GM21786 (cell line): ENCODE measurements around the gene SEMA3A.

Experiments
- ATAC-seq: cut with Tn5 transposase; IDR thresholded peaks from one replicate; pipeline ENCODE4 v1.9.1; 2021; ENCODE audit not compliant: unreplicated experiment

SEMA3A gene

DNA sequence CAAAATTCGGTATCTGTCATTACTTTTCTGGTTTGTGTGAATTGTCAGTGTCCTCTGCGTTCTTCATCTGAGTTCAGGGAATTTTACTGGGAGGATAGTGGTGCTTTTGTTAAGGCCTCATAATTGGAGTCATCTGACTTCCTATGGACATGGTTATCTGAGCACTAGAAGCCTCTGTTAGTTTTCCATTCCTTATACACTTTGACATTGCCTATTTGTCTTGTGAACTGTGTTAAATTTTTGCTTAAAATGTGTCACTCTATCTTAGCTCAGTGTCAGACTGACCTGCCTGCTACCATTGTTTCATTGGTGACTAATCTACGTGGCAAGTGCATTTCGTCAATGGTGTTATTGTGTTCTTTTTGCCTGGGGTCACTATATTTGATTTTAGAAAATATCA, 253.3 kb downstream of the SEMA3A start:
- ATAC-seq, result no peak

DNA sequence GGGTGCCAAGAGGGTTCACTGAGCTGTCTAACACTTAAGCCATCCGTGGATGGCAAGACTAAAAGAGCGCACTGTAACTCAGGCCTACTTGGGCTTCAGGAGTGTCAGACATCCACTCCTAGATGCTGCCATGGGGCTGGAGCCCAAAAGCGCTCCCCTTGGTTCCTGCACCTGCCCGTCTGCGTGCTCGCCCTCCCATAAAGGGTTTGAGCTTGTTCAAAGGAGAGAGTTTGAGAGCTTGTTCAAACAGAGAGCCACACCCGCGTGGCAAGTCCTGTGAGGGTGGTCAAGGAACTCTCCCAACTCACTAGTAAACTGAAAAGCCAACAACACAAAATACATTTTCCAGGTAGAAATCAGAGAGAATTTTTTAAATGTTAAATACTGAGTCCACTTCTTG, 256.7 kb downstream of the SEMA3A start:
- no peak for ATAC-seq

DNA sequence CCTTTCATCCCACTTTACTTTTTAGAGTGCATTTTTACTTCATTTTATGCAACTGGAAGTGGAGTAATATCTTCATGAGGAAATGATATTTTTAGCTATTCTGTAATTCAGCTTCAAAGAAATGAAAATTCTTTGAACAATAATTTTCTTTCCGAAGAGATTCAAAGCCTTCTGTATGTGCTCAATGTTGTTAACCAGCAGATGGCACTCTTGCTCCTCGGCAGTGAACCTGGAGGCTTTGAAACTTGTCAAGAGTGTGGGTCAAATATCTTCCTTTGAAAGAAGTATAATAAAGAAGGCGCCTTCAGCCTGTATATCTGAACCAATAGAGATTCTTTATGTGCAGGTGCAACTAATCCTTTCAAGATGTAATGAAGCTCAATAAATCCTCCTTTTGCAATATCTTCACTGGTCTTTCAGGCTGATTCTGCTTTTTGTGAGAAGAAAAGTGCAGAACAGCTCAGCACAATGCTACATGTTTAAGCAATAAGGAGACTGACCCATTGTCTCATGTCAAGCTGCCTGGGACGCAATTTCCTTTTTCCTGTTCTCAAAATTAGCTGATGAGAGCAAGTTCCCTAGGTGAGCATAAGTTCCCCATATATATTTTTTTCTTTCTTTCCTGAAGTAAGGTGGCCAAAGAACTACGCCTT, 258.4 kb downstream of the SEMA3A start:
- peak; percentile 83 for ATAC-seq

DNA sequence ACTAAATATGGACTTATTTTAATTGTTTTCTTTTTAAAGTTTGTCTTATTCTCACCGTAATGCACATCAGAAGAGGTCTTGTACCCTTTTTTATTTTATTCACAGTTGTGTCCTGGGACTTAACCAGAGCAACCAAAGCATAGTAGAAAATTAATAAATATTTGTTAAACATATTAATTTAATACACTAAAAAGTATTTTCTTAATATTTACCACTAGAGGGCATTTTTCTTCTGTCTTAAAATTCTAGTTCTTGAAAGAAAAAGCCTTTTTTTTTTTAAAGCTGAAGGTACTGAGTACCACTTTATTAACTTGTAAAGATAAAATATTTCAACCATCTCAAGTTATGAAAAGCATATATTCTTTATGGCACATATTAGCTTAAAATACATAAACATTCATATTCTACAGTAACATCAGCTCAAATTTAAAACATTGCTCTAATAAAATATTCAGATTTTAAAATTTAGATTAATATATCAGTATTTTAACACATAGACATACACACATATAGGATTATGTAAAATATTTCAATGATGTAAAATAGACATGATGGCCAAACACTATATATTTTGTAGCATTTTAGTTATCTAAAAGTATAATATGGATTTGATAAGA, 260.4 kb downstream of the SEMA3A start:
- no peak for ATAC-seq

DNA sequence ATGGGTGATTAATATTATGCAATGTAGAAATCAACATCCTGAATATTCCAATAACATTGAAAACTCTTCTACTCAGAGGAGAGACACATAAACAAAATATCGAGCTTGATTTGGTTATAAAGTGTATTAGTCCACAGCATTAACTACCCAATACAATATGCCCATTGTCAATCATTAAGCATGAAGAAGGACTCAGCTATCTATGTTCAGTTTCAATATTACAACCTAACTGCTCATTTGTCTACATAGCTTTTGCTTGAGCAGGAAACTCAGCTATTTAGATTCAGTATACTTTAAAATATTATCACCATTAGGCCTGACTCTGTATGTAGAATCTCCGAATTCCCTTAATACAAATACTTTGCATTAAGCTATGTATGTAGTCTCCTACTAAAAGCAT, 262.6 kb downstream of the SEMA3A start:
- no peak for ATAC-seq

DNA sequence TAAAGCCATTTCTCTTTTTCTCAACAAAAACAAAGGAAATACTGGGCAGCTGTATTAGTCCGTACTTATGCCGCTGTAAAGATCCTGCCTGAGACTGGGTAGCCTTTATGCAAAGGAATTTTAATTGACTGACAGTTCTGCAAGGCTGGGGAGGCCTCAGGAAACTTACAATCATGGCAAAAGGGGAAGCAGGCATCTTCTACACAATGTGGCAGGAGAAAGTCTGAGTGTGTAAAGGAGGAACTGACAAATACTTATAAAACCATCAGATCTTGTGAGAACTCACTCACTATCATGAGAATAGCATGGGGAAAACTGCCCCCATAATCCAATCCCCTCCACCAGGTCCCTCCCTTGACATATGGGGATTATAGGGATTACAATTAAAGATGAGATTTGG, 264.3 kb downstream of the SEMA3A start:
- ATAC-seq, result no peak

DNA sequence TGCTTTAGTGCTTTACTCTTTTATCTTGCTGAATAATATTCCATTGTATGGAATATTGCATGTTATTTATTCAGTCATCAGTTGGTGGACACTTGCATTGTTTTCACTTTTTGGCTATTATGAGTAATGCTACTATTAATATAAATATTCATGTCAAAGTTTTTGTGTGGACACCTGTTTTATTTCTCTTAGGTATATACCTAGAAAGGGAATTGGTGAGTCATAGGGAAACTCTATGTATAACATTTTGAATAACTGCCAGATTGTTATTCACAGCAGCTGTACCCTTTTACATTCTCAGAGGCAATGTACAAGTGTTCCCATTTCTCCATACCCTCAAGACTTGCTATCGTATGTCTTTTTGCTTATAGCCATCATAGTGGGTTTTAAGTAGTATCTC, 268.7 kb downstream of the SEMA3A start:
- no peak for ATAC-seq

DNA sequence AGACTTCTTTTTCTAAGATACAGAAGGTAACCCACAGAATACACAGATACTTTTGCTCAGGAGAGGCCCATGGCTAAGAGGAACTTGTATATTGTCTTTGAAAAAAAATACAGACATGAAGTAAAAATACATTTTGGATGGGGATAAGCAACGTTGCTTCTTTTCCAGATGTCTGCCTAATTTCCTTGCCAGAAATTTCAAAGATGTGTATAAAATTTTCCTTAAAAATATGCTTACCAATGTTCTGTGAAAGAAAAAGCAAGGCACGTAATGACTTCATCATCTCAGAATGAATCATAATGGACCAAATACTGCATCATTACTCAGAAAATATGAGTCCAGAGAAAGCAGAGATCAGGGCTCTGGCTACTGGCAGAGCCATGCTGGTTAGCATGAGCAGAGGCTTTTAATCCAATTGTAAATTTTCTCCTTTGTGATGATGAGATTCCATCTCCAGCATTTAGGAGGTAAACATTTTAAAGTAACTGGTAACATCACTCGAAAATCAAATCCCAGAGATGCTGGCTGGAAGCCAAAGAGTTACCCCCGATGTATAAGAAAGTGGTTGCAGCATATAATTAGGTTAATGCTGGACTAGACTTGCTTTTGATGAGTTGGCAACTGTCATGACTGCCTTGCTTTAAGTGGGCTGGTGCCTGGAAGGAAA, 272.5 kb downstream of the SEMA3A start:
- no peak for ATAC-seq

DNA sequence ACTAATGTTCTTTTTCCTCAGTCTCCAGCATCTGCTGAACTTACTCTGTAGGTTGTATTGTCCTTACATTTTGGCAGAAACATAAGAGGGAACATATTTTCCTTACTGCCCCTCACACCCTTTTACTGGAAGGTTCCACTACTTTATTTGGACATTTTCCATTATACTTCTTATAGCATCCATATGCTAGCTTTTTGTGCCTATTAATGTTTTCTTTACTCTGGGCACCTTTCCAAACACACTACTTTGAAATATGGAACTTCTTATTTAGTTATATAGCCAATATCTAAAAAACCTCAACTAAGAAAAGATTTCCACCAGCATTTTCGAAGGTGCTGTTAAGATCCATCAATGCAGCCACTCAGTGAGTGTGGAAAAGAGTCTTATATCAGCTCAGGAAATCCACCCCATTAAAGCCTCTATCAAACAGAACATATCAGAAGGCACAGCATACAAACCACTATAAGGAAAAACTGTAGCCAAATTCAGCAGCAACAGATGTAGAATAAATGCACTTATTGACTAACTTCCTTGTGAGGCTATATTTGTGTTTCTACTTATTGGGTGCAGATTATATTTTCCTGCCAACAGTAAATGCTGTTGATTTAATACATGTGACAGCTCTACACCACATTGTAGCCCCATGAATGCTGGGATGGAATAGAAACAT, 273.2 kb downstream of the SEMA3A start:
- ATAC-seq, result no peak

DNA sequence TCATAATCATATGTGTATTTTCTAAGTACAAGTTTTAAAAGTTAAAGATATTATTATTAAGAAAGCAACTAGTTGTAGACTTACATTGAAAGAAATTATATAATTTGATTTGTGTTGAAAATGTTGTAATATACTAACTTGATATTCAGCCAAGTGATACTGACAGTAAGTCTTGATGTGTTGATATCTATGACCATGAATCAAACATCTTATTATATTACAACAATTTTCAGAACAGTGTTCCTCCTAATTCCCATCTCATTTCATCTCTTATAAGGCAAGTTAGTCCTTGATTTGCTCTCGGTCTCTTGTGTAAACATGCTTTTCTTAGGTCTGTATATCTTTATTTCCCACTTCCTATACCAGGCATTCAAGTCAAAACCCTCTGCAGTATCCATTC, 276.4 kb downstream of the SEMA3A start:
- ATAC-seq, result no peak

DNA sequence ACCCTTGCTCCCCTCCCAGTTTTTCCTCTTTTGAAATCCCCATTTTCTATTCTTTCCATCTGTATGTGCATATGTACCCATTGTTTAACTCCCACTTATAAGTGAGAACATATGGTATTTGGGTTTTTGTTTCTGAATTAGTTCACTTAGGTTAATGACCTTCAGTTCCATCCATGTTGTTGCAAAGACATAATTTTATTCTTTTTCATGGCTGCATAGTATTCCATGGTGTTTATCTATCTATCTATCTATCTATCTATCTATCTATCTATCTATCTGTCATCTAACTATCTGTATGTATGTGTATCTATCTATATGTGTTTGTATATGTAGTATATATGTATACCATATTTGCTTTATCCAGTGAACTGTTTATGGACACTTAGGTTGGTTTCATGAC, 281.4 kb downstream of the SEMA3A start:
- no peak for ATAC-seq

DNA sequence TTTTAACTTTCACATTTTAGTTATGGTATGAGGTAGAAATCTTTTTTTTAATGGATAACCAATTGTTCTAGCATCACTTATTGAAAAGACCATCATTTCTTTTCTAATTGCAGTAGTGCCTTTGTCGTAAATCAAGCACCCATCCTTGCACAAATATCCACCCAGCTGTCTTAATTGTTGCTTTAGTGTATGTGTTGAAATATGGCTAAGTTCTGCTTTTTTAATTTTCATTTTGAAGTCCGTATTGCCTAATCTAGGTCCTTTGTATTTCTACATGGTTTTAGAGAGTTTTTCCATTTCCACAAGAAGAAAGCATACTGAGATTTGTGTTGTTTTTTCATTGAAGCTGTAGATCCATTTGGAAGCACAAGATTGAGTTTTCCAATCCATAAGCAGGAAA, 286.1 kb downstream of the SEMA3A start:
- ATAC-seq, result no peak
